ENCODE results near the gene RGMA. TPM values are rescaled to one million over a fixed set of nuclear protein-coding genes. Genes with fewer than 3 reads are reported as not detected.

The RGMA gene
- total and polyA plus RNA-seq, 2 experiments from 2014 or later = 34.2 to 36.5 TPM

GRCh38 chr15:93109336-93110102, 20.5 kb upstream of the RGMA start (continued):
- TF ChIP-seq CTCF (conservative IDR thresholded peaks at IDR 0.05; ENCODE audit: low read depth in 2 of 2) = no peak
- no peak for TF ChIP-seq NANOG (IDR thresholded peaks at IDR 0.05; ENCODE audit: borderline replicate concordance)
- no peak for TF ChIP-seq STAT1 (IDR thresholded peaks at IDR 0.05; ENCODE audit: unreplicated experiment)
- TF ChIP-seq CREB1 (CRISPR knock-in tag; IDR thresholded peaks at IDR 0.05; ENCODE audit: low read depth) = no peak
- TF ChIP-seq JUNB (IDR thresholded peaks at IDR 0.05; ENCODE audit: unreplicated experiment) = no peak
- TF ChIP-seq EZH2phosphoT487 (IDR thresholded peaks at IDR 0.05; ENCODE audit: unreplicated experiment) = no peak

GRCh38 chr15:93107646-93108045, 18.6 kb upstream of the RGMA start:
- H3K27me3 Mint-ChIP-seq (ENCODE audit: insufficient read depth, low read depth, poor library complexity) = peaks cover 12% of the 10 kb centered on the region
- no peaks in the 10 kb centered on the region for H3K36me3 ChIP-seq (ENCODE audit: insufficient read depth)
- no peak for TF ChIP-seq REST (IDR thresholded peaks at IDR 0.05; ENCODE audit: unreplicated experiment)
- no peak for TF ChIP-seq ZNF331 (CRISPR knock-in tag; IDR thresholded peaks at IDR 0.05; ENCODE audit: low read depth)
- TF ChIP-seq ETS1 (IDR thresholded peaks at IDR 0.05) = no peak
- no peak for TF ChIP-seq CREB1 (CRISPR knock-in tag; IDR thresholded peaks at IDR 0.05; ENCODE audit: low read depth)
- TF ChIP-seq EZH2phosphoT487 (IDR thresholded peaks at IDR 0.05; ENCODE audit: unreplicated experiment) = no peak
- no peak for TF ChIP-seq ZNF462 (CRISPR knock-in tag; IDR thresholded peaks at IDR 0.05)
- TF ChIP-seq JUNB (IDR thresholded peaks at IDR 0.05; ENCODE audit: unreplicated experiment) = no peak

More at GRCh38 chr15:93107646-93108045, 18.6 kb upstream of the RGMA start:
- no peak overlapping the region for H3K4me3 ChIP-seq
- H3K27me3 ChIP-seq (ENCODE audit: insufficient read depth) = peaks cover 27% of the 10 kb centered on the region
- no peak overlapping the region for H3K4me2 ChIP-seq
- no peaks in the 10 kb centered on the region for H3K79me2 ChIP-seq (replicated peaks; ENCODE audit: insufficient read depth)
- ATAC-seq (no peak), DNase-seq (ENCODE audit: low spot score) (no peak)
- H2AFZ ChIP-seq = no peak overlapping the region
- H3K4me1 ChIP-seq (ENCODE audit: insufficient read depth) = peaks cover 34% of the 10 kb centered on the region
- Mint-ChIP-seq H3K4me3 (no peak overlapping the region), H3K4me1 (peaks cover 35% of the 10 kb centered on the region), H3K9me3 (no peaks in the 10 kb centered on the region; the same call in 2 of the 3 replicates), H3K36me3 (ENCODE audit: low read depth) (no peaks in the 10 kb centered on the region), H3K27ac (no peak overlapping the region)
- no peak overlapping the region for H3K27ac ChIP-seq (ENCODE audit: low read depth)
- no peaks in the 10 kb centered on the region for H4K20me1 ChIP-seq (replicated peaks; ENCODE audit: insufficient read depth)
- 0 out of 2 replicates have a peak, but pooled peaks cover 4% of the 10 kb centered on the region for H3F3A ChIP-seq (replicated peaks; ENCODE audit: low read depth)
- H3K9me2 ChIP-seq (ENCODE audit: insufficient read depth) = no peaks in the 10 kb centered on the region

All from GM23338 (cell line).